Suppressor macrophage treated with lipopolysaccharide for 1 hour (primary cell): ENCODE results near the gene ACOXL.

Experiments used
- DNase-seq, 3 donors: peaks; one replicate each; pipeline ENCODE4 v3.0.0-alpha.2; 2020 to 2022

The ACOXL gene

GRCh38 chr2:110796716-110797301 is 64.4 kb downstream of the ACOXL start:
- DNase-seq, result no peak

DNA sequence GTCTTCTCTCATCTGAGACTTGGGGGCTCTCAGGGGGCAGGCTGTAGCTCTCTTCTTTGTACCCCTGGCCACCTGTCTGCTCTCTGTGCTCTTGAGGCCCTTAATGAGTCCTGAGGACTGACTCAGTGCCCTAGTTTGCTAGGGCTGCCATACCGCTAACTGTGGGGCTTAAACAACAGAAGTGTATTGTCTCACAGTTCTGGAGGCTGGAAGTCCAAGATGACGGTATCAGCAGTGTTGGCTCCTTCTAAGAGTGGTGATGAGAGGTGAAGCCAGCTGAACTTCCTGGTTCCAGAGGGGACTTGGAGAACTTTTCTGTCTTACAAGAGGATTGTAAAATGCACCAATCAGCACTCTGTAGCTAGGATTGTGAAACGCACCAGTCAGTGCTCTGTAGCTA is 67.0 kb downstream of the ACOXL start:
- no peak for DNase-seq

DNA sequence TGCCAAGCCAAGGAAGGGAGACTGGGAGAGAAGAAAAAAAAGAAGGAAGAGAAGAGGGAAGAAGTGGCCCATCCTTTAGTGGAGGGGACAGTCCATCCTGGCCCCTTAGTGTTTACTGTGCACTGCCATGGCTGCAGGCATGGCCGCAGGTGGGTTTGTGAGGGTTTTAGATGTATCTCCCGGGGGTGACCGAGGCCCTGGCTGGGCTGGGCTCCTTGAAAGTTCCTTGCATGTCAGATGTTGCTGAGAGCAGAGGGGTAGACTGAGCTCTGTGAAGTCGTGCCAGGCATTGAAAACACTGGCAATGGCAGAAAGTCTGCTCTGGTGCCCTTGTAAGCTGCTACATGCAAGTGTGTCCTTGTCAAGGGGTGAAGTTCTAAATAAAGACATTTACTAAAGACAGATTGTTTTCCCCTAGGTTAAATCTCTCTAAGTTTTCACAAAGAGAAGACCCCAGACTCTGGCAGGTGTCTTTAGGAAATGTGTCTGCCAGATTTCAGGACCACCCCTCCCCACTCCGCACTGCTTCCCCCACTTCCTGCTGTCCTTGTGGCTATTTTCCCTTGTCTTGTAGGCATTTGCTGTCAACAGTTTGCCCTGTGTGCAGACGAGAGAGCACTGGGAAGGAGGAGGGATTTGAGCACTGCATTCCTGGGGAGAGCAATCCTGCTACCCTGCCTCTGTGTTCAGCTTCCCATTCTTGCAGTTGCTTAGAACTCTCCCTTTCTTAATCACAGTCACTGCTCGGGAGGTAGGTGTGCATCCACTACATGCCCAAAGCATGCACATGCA is 68.4 kb downstream of the ACOXL start:
- DNase-seq, result no peak

DNA sequence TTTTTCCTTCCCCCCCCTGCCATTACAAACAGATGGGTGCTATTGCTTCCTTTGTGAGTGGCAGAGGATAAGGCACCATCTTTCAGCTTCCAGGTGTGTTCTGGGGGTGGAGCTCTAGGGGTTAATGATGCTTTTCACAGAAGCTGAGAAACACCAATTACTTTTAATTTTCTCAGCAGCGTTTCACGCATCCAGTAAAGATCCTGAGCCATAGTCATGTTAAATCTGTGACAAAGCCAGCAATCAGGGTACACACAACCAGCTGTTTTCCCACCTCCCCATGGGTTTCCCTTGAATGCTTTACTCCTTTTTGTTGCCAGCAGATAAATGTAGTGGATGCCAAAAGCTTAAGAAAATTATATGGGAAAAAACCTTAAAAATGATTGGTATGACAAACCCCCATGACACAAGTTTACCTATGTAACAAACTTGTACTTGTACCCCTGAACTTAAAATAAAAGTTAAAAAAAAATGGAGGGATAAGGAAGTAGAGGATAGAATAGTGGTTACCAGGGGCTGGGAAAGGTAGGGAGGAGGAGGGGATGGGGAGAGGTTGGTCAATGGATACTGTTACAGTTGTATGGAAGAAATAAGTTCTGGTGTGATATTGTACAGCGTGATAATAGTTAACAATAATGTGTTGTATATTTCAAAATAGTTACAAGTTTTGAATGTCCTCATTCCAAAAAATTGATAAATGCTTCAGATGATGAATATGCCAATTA is 70.0 kb downstream of the ACOXL start:
- no peak for DNase-seq

DNA sequence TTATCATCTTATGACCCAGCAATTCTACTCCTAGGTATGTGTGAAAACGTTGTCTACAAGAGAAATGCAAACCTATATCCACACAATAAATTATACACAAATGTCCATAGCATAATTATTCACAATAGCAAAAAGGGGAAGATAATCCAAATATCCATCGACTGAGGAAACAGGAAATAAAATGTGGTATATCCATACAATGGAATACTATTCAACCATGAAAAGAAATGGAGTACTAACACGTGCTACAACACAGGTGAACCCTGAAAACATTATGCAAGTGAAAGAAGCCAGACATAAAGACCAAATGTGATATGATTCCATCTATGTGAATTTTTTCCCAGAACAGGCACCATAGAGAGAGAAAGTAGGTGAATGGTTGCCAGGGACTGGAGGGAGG is 72.1 kb downstream of the ACOXL start:
- DNase-seq, result no peak

GRCh38 chr2:110804915-110805314 is 72.5 kb downstream of the ACOXL start:
- DNase-seq, result peak; percentile 89 to 92 (median 90)

DNA sequence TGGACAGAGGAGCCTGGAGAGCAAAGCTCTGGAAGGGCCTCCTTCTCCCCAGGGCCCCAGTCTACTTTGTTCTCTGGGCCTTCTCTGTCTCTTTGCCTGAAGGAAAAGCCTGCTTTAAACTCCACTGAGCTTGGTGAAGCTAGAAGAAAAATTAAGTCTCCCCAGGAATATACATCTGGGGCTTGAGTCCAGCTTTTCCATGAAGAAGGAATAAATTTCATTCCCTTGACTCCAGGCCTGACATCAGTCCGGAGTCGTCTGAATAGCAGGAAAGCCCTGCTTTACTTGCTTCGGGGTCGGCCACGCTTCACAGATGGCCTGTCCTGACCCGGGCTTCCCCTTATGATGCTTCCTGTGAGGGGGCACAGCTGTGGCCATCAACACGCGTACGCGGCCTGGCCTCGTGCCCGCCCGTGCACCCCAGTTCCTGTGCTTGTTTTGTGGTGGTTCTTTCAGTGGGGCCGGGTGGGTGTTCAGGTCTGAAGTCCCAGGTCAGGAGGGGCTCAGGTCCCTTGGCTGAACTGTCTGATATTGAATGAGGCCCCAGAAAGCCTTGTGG is 73.6 kb downstream of the ACOXL start:
- peak; percentile 27 to 41 (median 40) for DNase-seq

DNA sequence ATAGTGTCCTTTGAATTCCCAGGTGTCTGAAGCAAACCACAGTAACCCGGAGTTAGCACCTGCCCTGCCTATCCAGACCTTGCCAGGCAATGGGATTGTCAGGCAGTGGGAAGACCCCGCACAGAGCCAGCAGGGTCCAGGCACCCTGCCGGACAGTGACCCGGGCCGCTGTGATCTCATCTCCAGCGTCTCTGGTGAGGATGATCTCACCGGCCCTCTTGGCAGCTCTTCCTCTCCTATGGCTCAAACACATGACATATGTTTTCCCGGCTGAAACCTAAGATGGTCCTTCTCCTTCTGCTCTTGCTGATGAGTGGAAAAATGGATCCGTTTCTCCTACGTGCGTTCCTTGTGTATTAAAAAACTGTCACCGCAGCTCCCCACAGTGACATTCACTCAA is 75.1 kb downstream of the ACOXL start:
- DNase-seq, result peak in 1 of 3 donors; percentile 4

DNA sequence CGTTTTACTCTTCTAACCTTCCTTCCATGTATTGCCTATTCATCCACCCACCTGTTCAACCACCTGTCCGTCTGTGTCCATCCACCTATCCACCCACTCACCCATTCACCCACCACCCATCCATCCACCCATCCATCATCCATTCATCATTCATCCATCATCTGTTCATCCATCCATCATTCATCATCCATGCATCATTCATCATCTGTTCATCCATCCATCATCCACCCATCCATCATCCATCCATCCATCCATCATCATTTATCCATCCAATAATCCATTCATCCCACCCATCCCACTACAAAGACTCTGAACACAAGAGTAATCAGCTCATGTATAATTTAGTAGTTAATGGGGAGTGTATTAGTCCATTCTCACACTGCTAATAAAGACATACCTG is 78.0 kb downstream of the ACOXL start:
- DNase-seq, result no peak

DNA sequence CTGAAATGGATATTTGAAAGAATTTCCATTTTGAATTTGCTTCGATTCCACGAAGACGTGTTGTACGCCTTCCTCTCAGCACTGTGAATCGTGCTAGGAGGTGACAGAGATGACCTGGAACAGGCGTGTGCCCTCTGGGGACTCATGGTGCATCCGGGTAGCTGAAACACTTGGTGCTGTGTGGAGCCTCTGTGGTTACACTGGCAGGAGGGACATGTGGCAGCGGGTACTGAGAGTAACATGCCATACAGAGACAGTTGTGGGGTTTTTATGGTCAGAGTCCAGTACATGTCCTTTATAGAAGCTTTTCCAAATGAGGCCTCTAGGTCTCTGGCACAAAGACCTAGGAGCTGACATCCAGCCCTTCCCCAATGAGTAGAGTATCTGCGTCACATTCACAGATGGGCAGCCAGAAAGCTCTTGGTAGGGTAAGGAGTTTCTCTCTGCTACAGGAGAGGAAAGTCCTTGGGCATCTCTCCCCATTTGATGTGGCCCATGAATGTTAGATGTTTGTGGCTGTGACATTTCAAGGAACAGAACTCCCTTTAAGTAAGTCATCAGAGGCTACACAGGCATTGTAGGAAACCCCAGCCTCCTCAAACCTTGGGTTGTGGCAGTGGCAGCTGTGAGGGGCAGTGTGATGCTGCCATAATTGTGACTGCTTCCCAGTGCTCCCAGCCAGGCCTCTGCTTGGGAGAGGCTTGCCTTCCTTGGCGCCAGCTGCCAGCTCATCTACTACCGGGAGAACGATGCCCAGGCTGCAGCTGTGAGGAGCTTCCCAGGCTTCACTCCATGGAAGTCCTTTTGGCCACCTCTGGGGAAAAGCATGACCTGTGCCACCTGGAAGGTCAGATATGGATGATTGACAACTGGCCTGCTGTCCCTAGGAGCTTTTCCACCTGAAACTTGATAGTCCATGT is 80.6 kb downstream of the ACOXL start:
- no peak for DNase-seq

DNA sequence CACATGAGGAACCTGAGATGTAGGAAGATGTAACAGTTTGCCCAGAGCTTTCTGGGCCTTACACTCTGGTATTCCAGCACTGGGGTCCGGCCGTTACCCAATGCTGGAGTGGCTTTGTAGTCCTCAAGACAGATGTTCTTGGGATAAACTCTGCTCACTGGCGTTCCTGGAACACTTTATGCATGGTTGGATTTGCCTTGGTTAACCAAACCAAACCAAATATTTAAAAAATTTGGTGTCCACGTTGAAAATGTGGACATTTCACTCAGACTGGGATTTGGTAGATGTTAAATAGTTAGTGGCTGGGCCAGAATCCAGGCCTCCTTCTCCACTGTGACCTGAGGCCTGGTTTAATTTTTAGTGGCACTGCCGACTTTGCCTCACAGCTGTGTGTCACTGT is 81.5 kb downstream of the ACOXL start:
- DNase-seq, result no peak

GRCh38 chr2:110815938-110816337 is 83.6 kb downstream of the ACOXL start:
- no peak for DNase-seq

- peak in 1 of 3 donors; percentile 4 for DNase-seq
Measured at GRCh38 chr2:110816404-110817365, 84.3 kb downstream of the ACOXL start.

- peak in 1 of 3 donors; percentile 10 for DNase-seq
Measured at GRCh38 chr2:110818767-110819481, 86.6 kb downstream of the ACOXL start.

DNA sequence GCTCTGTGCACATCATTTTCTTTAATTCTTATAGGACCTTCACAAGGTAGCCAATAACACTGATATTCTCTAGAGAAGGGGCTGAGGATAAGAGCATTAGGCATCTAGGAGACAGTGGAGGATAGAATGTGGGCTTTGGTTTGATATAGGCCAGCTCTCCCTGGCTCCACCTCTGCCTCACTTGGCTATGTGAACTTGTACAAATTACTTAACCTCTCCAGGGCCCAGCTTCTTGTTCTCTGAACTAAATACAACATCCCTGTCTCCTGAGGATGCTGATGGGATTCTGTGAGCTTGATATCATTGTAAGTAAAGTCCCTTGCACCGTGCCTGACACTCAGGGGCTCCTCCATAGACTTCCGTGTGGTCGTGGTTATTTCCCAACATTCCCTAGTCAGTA is 87.3 kb downstream of the ACOXL start:
- no peak for DNase-seq

GRCh38 chr2:110820128-110820527 is 87.8 kb downstream of the ACOXL start:
- DNase-seq, result peak; percentile 33 to 38 (median 34)

- no peak for DNase-seq
Measured at GRCh38 chr2:110823165-110823564, 90.8 kb downstream of the ACOXL start.

- DNase-seq, result no peak
Measured at GRCh38 chr2:110827511-110827910, 95.1 kb downstream of the ACOXL start.

DNA sequence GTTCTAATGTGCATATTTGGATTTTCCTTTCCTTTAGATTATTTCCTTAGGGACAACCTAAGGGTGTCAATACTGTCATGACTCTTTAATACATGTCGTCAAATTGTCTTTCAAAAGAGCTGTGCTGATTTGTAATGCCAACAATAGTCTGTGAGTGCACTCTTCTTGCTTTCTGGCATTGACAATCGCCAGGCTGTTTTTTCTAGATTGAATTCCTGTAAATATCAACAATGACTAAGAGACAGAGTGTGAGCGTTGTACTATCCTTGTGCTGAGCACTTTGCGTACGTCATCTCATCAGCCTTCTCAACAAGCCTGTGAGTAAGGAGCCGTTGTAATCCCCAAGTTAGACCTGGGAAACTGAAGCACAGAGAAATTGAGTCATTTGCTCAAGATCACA is 96.0 kb downstream of the ACOXL start:
- peak in 1 of 3 donors; percentile 14 for DNase-seq

DNA sequence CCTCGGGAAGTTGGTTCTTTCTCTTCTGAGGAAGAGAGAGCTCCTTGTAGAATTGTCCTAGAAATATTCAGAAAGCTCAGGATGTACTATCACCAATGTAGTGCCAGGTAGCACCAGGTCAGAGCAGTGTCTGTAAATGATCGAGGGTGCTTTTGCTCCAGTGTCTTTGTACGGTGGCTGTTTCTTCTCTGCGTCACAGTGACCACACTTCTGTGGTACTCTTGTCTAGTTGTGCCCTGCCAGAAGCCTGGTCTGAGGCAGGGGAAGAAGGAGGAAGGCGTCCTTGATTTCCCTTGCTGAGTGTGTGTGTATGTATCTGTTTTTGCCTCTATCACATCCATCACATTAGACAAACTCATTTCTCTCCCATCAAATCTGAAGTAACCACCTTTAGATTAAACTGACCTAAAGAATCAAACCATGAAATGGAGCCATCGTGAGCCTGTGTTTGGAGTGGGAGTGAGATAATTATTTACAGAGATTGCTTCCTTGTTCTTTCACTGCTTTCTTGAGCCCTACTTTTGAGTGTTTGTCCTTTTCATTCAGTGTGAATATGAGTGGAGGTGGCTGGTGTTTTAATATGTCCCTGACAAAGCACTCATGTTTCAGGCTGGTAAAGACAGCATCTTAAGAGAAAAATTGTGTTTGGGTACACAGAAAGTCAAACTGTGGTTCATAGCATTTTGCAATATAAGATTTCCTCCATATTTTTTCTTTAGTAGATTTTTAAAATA is 97.2 kb downstream of the ACOXL start:
- no peak for DNase-seq
